HCT116 (cell line): ENCODE results near the gene SPATA20. TPM values are rescaled to one million over a fixed set of nuclear protein-coding genes. Genes with fewer than 3 reads are reported as not detected.
A peak's percentile ranks its signal among the peaks of the same experiment; 100 is the strongest.

Source experiments
- ATAC-seq: fragments of 200-7000 bp; cut with Tn5 transposase; 2 replicates; pipeline ENCODE4 v1.9.1; 2020; ENCODE audit warnings: mild to moderate bottlenecking, moderate library complexity
- BruUV-seq: library from RNA; stranded (reverse); fragments of 400-500 nt; replicated peaks from 2 replicates; lab custom pipeline; 2021; lab: Mats Ljungman, UMichigan
- CTCF ChIA-PET: fragments of 300-600 bp; sonication (Branson Sonifier 250); formaldehyde crosslinking; loops from one replicate; lab custom pipeline; 2021; ENCODE audit warnings: antibody characterized with exemption; lab: Charles Lee
- POLR2A ChIA-PET: fragments of 300-600, 350-600 bp; sonication (Branson Sonifier 250); formaldehyde crosslinking; loops from one replicate; lab custom pipeline; 2021; ENCODE audit warnings: antibody characterized with exemption; lab: Charles Lee
- RAD21 ChIA-PET, 2 experiments: fragments of 300-600 bp; sonication (Branson Sonifier 250); formaldehyde crosslinking; loops; one replicate each; lab custom pipeline; 2023; ENCODE audit warnings: low total read pairs in 2 of 2; ENCODE audit not compliant: uncharacterized antibody in 2 of 2, unreplicated experiment in 2 of 2, low non-redundant PET in 1 of 2; lab: Charles Lee
- DNase-seq: peaks from one replicate; pipeline ENCODE4 v3.0.0-alpha.2; 2010; ENCODE audit warnings: low read depth, low spot score
- H2AFZ ChIP-seq: fragments of 200-600 bp; shearing (Covaris generic), sonication (generic); 2 replicates; pipeline ENCODE4 v1.6.1; 2017; ENCODE audit warnings: low read depth, mixed run types, mixed read lengths, antibody characterized with exemption, low read length; ENCODE audit not compliant: poor library complexity, severe bottlenecking
- H3K27ac ChIP-seq: 2 replicates; pipeline ENCODE4 v1.5.1; 2012; ENCODE audit warnings: low read depth, low read length
- H3K27me3 ChIP-seq: fragments of 200-600 bp; sonication (generic); 2 replicates; pipeline ENCODE4 v1.6.1; 2016; ENCODE audit warnings: mixed run types, low read length, mixed read lengths; ENCODE audit not compliant: insufficient read depth
- H3K36me3 ChIP-seq, 2 experiments: fragments of 200-500 bp in 1 of 2; fragments of 200-600 bp in 1 of 2; sonication (Bioruptor generic) in 1 of 2; sonication (generic) in 1 of 2; 2 replicates each; pipeline versions ENCODE4 v1.5.1 to v1.6.1; 2014 to 2016; ENCODE audit warnings: low read length in 2 of 2, inconsistent platforms in 1 of 2, mixed read lengths in 1 of 2, mixed run types in 1 of 2; ENCODE audit not compliant: insufficient read depth in 2 of 2, control insufficient read depth in 1 of 2
- H3K4me1 ChIP-seq, 2 experiments: fragments of 200-600 bp in 1 of 2; sonication (generic) in 1 of 2; 2 replicates each; pipeline versions ENCODE4 v1.5.1 to v1.6.1; 2012 to 2017; ENCODE audit warnings: low read length in 2 of 2, inconsistent platforms in 1 of 2, mild to moderate bottlenecking in 1 of 2, mixed read lengths in 1 of 2, mixed run types in 1 of 2, moderate library complexity in 1 of 2; ENCODE audit not compliant: insufficient read depth in 2 of 2, control insufficient read depth in 1 of 2
- H3K4me2 ChIP-seq: fragments of 200-600 bp; sonication (generic); 2 replicates; pipeline ENCODE4 v1.6.1; 2017; ENCODE audit warnings: mixed run types, low read length, mixed read lengths
- H3K4me3 ChIP-seq, 2 experiments: fragments of 200-600 bp in 1 of 2; sonication (generic) in 1 of 2; replicated peaks in 1 of 2; 2 replicates each; pipeline ENCODE4 v1.5.1; 2011 to 2016; ENCODE audit warnings: low read length in 2 of 2, control low read depth in 1 of 2, low read depth in 1 of 2, mild to moderate bottlenecking in 1 of 2, mixed read lengths in 1 of 2, mixed run types in 1 of 2
- H3K79me2 ChIP-seq: fragments of 200-600 bp; sonication (generic); 2 replicates; pipeline ENCODE4 v1.6.1; 2017; ENCODE audit warnings: mild to moderate bottlenecking, mixed run types, low read length, moderate library complexity, mixed read lengths; ENCODE audit not compliant: insufficient read depth
- H3K9ac ChIP-seq: fragments of 200-600 bp; sonication (generic); 2 replicates; pipeline ENCODE4 v1.6.1; 2016; ENCODE audit warnings: low read length, mixed read lengths
- H3K9me2 ChIP-seq: fragments of 200-600 bp; sonication (generic), shearing (Covaris generic); 2 replicates; pipeline ENCODE4 v1.6.1; 2017; ENCODE audit warnings: mixed run types, mild to moderate bottlenecking, moderate library complexity; ENCODE audit not compliant: insufficient read depth
- H3K9me3 ChIP-seq, 2 experiments: fragments of 200-500 bp in 1 of 2; fragments of 200-600 bp in 1 of 2; sonication (Bioruptor generic) in 1 of 2; sonication (generic) in 1 of 2; 2 replicates each; pipeline ENCODE4 v1.6.1; 2014 to 2017; ENCODE audit warnings: low read length in 2 of 2, mixed read lengths in 2 of 2, inconsistent platforms in 1 of 2, low read depth in 1 of 2, mild to moderate bottlenecking in 1 of 2, mixed run types in 1 of 2, moderate library complexity in 1 of 2; ENCODE audit not compliant: control insufficient read depth in 1 of 2, insufficient read depth in 1 of 2
- H4K20me1 ChIP-seq: fragments of 200-600 bp; sonication (generic), shearing (Covaris generic); 2 replicates; pipeline ENCODE4 v1.6.1; 2017; ENCODE audit warnings: mixed run types, mild to moderate bottlenecking, moderate library complexity; ENCODE audit not compliant: insufficient read depth
- CBX3 ChIP-seq: IDR thresholded peaks from 2 replicates; pipeline ENCODE4 v1.6.1; 2012; ENCODE audit warnings: low read depth
- CEBPB ChIP-seq: IDR thresholded peaks from 2 replicates; pipeline ENCODE4 v1.6.1; 2012; ENCODE audit warnings: low read depth
- ELF1 ChIP-seq: IDR thresholded peaks from 2 replicates; pipeline ENCODE4 v1.6.1; 2012; ENCODE audit warnings: low read depth, borderline replicate concordance
- FOSL1 ChIP-seq: IDR thresholded peaks from 2 replicates; pipeline ENCODE4 v1.6.1; 2012; ENCODE audit warnings: low read depth
- JUND ChIP-seq: IDR thresholded peaks from 2 replicates; pipeline ENCODE4 v1.6.1; 2012
- SRF ChIP-seq: IDR thresholded peaks from 2 replicates; pipeline ENCODE4 v1.6.1; 2012; ENCODE audit warnings: low read depth
- TCF7L2 ChIP-seq: IDR thresholded peaks from 2 replicates; pipeline ENCODE4 v1.7.0; 2011; ENCODE audit warnings: borderline replicate concordance, inconsistent platforms; ENCODE audit not compliant: insufficient read depth, insufficient read length; ENCODE audit errors: extremely low read depth
- ZBTB33 ChIP-seq: IDR thresholded peaks from 2 replicates; pipeline ENCODE4 v1.6.1; 2011; ENCODE audit warnings: mild to moderate bottlenecking, low read length, moderate library complexity; ENCODE audit not compliant: insufficient replicate concordance; ENCODE audit errors: extremely low read depth
- ZFX ChIP-seq: fragments of 450-650 bp; IDR thresholded peaks from 2 replicates; pipeline ENCODE4 v1.6.1; 2017
- intact Hi-C: fragments of 100-400 bp; cut with micrococcal nuclease; formaldehyde crosslinking; loops from 2 replicates; pipeline ENCODE4 v1.10.0; 2022
- total RNA-seq: library from RNA; stranded (reverse); gene quantifications from one replicate; pipeline ENCODE4 v1.2.1, GENCODE V29; 2021; ENCODE audit not compliant: unreplicated experiment

SPATA20 gene
- total RNA-seq, 1 experiment from 2014 or later, result 57.5 TPM

- no peak for DNase-seq
Observed at GRCh38 chr17:50533185-50533584, 13.8 kb upstream of the SPATA20 start.

More at GRCh38 chr17:50533185-50533584, 13.8 kb upstream of the SPATA20 start:
- TF ChIP-seq ZFX, result no peak
- TF ChIP-seq JUND, result no peak
- no peak for TF ChIP-seq CEBPB
- no peak for TF ChIP-seq ELF1
- no peak for TF ChIP-seq CBX3
- TF ChIP-seq SRF, result no peak
- no peak for TF ChIP-seq TCF7L2
- TF ChIP-seq ZBTB33, result no peak
- TF ChIP-seq FOSL1, result no peak
- Histone ChIP-seq H2AFZ (no peak overlapping the region), H3K4me1 (peaks cover 39 to 48% of the 10 kb centered on the region in 2 experiments), H3K4me2 (peak overlapping the region; percentile 99), H3K27ac (peak overlapping the region; percentile 73), H3K4me3 (peak overlapping the region; percentile 45 to 75), H3K9me2 (no peaks in the 10 kb centered on the region), H3K9ac (peak overlapping the region; percentile 78), H3K79me2 (no peaks in the 10 kb centered on the region; the same call in 1 of the 2 replicates), H3K36me3 (no peaks in the 10 kb centered on the region; a peak in 1 of 4 replicates), H4K20me1 (no peaks in the 10 kb centered on the region), H3K27me3 (no peaks in the 10 kb centered on the region), H3K9me3 (no peaks in the 10 kb centered on the region)
- BruUV-seq, result no TSS peak
- intact Hi-C loops, result no loop called here
- CTCF ChIA-PET, result interaction anchor here (0.8 to 2.3 kb wide), 6 partner anchors 9 to 171 kb away, joined by 3 to 9 read pairs (median 4); no protein-coding TSS in a partner anchor
- no peak for ATAC-seq
- RAD21 ChIA-PET, result interaction anchor here in 1 of 2 experiments (0.7 kb wide), 1 partner anchor 50 kb away, joined by 3 read pairs; no protein-coding TSS in a partner anchor
- POLR2A ChIA-PET, result interaction anchor here (0.7 to 1.3 kb wide), 3 partner anchors 9 to 54 kb away, joined by 3 read pairs; no protein-coding TSS in a partner anchor
